Measurements from ENCODE around the gene FILIP1L.

GRCh38 chr3:99921986-99922385 lies 192.3 kb downstream of the FILIP1L start:
- TF ChIP-seq CTCF (IDR thresholded peaks at IDR 0.05) (no peak), POLR2A (IDR thresholded peaks at IDR 0.05) (no peak)

Data from heart left ventricle (tissue), 13 donors.